Suppressor macrophage treated with lipopolysaccharide for 1 hour (primary cell): ENCODE measurements around the gene ASIC1.

Experiments
- DNase-seq, 3 donors: peaks; one replicate each; pipeline ENCODE4 v3.0.0-alpha.2; 2020 to 2022

Gene ASIC1

GRCh38 chr12:50085615-50086072, 28.2 kb downstream of the ASIC1 start:
- no peak for DNase-seq

DNA sequence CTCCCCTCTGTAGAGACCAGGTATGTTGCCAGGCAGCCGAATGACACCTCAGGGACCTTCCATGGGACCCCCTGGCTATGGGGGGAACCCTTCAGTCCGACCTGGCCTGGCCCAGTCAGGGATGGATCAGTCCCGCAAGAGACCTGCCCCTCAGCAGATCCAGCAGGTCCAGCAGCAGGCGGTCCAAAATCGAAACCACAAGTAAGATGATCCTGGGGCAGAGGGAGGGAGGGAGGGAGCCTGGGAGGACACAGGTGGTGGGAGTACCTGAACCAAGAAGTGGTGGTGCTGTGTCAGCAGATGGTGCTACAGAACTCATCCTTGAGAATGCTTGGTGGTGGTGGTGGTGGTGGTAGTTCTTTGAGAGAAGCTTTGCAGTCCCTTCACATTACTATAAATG, 28.8 kb downstream of the ASIC1 start:
- DNase-seq: no peak

- DNase-seq: no peak
These were observed 29.8 kb downstream of the ASIC1 start for GRCh38 chr12:50087151-50087550.

- peak in 2 of 3 donors; percentile 22 to 31 for DNase-seq
These were observed 30.6 kb downstream of the ASIC1 start for GRCh38 chr12:50087995-50088394.

DNA sequence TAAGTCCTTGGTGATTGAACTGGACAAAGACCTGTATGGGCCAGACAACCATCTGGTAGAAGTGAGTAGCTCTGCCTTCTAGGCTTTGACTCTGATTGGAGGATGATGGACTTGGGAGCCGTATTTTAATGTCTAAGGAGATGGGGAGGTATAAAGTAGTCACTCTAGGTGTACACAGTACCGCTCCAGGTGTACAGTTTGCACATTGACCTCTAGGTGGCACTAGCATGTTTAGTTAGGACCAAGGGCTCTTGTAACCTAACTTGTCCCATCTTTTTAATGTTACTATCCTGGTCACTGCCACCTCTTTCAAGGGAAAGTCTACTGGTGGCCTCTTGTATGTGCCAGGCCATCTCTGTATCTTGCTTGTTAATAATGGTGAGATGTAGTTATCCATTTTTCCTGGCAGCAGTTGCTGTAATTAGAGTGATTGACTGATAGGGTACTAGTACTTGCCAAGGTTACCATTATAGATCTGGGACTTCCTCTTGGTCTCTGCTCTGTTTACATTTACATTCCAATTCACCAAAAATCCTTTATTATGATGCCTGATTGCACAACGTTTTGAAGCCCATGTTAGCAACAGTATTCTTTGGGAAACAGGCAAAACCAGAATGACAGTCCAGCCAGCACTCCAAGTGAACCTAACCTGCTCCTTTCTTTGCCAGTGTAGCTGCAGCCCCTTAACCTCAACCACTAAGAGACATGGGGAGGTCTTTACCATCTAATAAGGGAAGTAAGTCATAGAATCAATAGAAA, 31.4 kb downstream of the ASIC1 start:
- peak; percentile 63 to 69 (median 65) for DNase-seq

DNA sequence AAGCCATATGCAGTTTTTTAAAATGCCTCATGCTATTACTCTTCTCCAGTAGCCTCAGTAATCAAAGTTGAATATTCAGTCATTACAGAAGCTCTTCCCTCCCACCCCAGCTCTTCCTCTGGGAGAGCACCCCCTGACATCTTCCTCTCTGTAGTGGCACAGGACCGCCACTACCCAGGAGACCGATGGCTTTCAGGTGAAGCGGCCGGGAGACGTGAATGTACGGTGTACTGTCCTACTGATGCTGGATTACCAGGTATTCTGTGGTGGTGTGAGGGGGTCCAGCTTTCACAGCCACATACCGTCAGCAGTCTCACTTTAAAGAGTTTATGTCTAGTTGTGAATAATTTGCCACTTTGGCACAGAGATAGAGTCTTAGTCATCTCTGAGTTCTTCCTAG, 32.3 kb downstream of the ASIC1 start:
- DNase-seq: no peak

GRCh38 chr12:50090391-50090790, 33.0 kb downstream of the ASIC1 start:
- DNase-seq: no peak

GRCh38 chr12:50097952-50098351, 40.6 kb downstream of the ASIC1 start:
- DNase-seq: no peak

DNA sequence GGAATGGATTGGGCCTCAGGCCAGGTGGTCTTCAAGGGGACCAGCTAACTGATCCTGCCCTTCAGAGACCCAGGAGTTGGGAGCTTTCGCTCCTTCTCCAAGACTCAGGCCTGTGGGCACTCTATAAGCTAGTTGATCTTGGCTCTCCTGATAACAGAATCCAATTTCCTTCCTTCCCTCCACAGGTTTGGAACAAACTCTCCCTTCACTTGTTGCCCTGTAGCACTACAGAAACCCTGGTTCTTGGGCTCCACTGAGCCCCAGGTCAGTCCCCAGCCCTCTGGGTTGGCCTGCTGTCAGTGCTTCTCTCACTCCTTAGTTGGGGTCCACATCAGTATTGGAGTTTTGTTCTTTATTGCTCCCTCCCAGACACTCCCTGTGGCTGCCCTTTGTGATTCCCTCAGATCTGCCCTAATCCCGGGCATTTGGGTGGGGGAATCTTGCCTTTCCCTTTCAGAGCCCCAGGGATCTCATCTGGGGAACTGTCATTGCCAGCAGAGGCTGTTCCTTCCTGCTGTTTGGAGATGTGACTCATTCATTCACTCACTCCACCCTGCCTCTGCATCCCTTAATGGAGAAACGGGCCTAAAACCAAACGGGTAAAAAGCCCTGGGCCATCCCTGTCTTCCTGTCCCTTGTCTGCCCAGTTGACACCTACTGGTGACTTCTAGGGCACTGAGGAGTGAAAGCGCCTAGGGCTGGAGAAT, 42.1 kb downstream of the ASIC1 start:
- no peak for DNase-seq

- no peak for DNase-seq
These were observed 43.2 kb downstream of the ASIC1 start for GRCh38 chr12:50100561-50100960.

DNA sequence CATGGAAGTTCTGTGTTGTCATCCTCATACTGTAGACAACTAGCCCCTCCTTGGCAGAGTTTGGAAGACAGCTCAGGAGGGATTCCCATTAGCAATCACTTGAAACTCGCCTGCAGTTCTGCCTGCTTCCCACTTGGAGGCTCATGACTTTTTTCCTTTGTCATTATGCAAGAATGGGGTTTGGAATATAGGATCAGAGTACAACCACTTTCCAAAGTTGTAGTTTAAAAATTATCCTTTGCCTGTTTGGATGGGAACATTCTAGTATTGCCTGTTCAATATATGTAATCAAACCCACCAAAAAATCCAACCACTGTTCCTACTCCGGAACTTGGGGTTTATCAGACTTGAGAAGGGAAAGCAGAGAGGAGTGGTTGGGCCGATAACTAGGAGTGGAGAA, 44.3 kb downstream of the ASIC1 start:
- peak; percentile 43 to 49 (median 48) for DNase-seq

DNA sequence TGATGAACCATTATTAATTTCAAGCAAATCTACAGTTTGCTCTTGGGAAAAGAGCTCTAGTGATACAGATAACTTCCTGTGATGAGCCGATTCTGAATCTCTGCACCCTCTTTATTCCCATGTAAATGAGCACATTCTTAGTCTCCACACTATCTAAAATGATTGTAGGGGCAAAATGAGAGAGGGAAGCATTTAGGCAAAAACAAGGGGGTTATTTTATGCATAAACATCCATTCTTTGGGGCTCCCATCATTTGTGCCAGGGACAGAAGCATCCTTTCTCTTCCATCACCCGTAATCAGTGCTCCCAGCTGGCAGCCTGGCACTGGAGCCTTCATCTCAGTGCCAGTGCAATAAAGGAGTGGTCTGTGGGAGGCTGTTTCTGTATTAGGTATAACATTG, 44.7 kb downstream of the ASIC1 start:
- DNase-seq: no peak

DNA sequence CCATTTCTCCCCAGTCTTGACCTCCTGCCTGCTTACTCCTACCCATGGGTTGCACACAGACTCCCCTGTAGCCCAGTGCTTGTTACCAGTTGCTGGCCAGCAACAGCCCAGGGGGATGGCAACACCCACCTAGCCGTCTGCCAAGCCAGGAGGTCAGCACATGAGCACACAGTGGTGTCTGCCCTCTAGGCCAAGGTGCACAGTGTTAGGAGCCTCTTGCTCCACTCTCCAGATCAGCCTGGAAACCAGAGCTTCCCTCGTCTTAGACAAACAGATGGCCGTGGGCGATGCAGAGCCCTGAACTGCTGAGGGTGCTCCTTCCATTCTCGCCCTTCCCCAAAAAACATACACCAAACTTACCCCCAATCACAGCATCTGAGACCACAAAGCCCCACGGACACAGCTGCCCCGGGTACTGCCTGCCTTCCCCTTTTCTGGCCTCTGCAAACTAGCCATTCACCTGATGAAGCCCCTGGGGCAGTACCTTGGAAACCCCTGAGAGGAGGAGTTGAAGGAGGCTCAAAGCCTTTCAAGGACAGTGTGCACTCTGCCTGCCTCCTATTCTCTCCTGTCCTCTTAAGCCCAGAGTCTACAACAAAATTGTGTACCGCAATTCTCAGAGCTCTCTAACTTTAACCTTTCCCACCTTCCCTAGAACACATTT, 45.4 kb downstream of the ASIC1 start:
- peak; percentile 33 to 50 (median 41) for DNase-seq

DNA sequence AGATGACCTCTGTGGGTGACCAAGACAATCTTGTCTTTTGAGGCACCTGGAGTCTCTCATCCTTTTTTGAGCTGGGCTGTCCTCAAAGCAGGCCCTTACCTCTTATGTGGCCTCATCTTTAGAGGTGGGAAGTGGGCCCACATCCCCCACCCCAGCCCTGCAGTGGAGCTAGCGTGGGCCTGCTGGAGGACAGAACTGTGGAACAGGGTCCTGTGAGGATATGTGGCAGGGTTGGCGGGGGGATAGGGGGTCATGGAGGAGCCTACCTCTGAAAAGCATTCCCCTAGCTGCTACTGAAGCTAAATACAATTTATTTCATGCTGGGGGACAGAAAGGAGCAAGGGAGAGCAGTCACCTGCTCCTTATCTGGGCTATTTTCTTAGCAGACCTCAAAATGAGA, 46.0 kb downstream of the ASIC1 start:
- no peak for DNase-seq

- DNase-seq: peak; percentile 33 to 57 (median 51)
These were observed 46.4 kb downstream of the ASIC1 start, which contains the start of gene GPD1 for GRCh38 chr12:50103767-50104321. GPD1 (plus strand) TSS chr12:50104008; CDS start chr12:50104051, 43 bp downstream.

- DNase-seq: peak; percentile 35 to 55 (median 36)
These were observed 47.3 kb downstream of the ASIC1 start for GRCh38 chr12:50104417-50105366.

DNA sequence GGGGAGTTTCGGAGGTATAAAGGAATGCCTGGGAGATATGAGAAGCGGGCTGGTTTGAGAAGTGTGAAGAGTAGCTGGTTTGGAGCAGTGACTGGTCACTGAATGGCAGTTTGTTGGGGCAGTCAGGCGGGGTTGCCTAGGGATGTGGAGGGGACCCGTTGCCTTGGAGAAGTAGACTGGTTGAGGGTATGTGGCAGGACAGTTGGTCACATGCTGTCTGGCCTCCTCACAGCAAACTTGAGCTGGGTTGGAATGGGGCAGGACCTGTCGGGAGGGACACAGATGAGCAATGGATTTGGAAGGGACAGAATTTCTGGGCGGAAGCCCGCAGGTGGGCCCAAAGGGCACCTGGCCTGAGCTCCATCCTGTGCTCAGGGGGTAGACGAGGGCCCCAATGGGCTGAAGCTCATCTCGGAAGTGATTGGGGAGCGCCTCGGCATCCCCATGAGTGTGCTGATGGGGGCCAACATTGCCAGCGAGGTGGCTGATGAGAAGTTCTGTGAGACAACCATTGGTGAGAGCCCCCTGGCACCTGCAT, 48.6 kb downstream of the ASIC1 start:
- no peak for DNase-seq

DNA sequence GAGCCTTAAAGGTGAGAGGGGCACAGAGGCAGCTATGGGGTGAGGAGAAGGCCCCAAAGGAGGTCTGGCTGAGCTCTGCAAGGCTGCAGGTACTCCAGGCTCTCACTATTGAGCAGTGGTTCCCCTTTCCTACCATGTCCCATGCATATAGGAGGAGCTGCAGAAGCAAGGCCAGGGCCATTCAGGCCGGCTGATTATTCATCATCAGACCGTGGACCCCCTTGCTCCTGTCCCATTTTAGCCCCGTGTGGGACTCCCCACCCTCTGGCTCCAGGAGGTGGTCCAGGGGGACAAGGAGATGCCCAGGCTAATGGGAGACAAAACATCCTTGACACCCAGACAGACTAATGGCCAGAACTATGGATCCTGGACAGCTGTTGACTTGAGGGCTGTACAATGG, 49.5 kb downstream of the ASIC1 start:
- DNase-seq: no peak

DNA sequence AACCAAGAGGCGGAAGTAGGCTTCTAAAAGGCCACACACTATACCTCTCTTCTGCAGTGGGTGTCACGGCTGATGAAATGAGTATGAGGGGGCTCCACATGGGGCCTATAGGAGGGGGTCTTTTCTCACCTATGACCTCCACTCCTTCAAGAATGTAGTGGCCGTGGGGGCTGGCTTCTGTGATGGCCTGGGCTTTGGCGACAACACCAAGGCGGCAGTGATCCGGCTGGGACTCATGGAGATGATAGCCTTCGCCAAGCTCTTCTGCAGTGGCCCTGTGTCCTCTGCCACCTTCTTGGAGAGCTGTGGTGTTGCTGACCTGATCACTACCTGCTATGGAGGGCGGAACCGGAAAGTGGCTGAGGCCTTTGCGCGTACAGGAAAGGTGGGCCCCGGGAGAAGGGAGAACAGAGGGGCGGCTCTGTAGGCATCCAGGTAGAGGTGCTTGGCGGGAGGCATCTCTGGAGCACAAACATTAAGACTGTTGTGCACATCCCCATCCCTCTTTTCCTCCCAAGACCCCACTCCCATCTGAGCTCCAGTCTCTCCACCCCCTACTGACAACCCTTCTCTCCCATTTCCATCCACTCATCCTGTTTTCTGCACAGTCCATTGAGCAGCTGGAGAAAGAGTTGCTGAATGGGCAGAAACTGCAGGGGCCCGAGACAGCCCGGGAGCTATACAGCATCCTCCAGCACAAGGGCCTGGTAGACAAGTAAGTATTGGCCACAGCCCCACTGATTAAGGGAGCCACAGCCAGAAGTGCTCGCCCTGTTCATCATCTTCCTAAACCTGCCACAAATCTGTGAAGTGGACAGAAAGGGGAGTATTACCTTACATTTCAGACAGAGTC, 50.2 kb downstream of the ASIC1 start:
- no peak for DNase-seq

DNA sequence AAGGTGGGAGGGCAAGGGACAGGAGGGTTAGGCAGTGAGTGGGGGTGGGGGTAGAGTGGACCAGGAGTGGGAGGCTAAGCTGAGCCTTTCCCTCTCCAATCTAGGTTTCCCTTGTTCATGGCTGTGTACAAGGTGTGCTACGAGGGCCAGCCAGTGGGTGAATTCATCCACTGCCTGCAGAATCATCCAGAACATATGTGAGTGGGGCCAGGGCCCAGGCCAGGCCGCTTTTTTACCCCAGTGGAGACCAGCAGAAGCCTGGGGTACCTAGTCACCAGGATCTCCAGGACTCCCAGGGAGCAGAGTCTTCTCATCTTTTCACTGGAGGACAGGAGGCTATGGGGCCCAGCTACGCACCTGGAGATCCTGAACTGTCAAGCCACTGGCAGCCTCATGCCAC, 51.9 kb downstream of the ASIC1 start:
- DNase-seq: no peak
